Activated gamma-delta T cell treated with Interleukin-2 at 50 U/mL for 16 hours (primary cell): ENCODE results near the gene SLC13A5.
"Not testable (repeated sequence)": the region's sequence is repeated elsewhere in the genome, so short reads cannot be mapped to it uniquely, and the experiment has no call there.

Source experiments
- DNase-seq: peaks from one replicate; pipeline ENCODE4 v3.0.0-alpha.2; 2020

Gene SLC13A5

DNA sequence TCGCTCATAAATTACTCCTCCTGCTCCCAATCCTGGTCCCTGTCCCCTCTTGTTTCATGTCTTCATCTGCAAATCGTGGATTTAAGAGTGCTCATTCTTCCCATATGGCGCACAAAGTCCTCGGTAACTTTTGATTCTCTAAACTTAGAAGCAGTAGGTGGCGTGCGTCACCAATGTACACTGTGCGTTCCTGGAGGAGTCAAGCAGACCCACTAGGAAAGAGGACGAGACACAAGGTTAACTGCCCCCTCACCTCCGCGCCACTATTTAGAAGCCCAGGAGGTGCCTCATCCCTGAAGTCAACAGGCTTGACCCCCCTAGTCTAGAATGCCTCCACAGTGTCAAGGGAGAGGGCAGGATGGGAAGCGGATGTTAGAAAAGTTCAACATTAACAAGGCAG, 2.9 kb downstream of the SLC13A5 start:
- DNase-seq = no peak

DNA sequence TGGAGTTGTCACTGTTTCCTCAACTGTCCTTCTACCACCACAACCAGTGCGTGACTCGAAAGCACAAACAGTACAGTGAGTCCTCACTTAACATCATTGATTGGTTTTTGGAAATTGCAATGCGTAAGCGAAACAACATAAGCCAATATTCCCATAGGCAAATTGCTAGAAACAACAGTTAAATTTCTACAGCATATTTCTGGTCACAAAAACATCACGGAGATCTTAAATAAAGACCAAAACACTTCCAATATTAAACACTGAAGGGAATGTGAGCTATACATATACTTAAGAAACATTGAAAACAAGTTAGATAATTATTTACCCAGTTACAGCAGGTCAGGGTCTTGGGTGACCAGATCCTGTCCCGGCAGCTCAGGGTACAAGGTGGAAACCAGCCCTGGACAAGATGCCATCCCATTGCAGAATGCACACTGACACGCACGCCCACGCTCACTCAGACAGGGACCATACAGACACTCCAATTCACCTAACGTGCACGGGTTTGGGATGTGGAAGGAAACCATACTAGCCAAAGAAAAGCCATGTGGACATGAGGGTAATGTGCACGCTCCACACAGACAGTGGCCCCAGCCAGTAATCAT, 4.7 kb downstream of the SLC13A5 start:
- DNase-seq = no peak

DNA sequence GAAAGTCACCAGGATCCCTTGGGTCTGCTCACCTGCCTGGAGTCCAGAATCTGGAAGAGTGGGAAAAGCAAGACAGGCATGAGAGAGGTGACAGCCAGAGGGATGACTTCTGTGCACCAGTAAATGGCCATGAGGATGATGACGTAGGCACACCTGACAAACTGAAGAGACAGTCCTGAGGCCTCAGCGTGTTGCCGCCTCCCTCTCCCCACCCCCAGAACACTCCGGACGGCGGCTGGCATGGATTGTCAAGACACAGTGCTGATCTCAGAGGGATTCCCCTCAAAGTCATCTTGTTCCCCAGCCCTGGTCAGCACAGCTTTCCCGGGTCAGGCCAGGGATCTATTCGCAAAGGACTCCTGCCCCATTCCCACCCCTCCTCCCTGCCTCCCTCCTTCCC, 6.2 kb downstream of the SLC13A5 start:
- DNase-seq = no peak

DNA sequence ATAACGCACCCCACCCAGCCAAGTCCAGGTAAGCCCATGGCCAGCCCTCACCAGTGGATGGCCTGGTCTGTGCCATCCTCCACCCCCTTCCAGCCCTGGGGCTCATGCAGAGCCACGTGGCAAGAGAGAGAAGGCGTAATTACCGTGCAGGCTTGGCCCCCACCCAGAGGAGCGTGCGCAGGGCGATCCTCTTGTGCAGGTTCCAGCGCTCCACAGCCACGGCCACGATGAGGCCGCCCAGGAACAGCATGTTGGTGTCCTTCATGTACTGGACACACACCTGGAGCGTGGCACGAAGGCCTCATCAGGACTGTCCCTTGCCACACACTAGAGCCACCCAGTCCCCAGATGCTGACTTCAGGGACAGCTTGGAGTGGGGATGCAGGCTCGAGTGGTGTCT, 6.7 kb downstream of the SLC13A5 start:
- DNase-seq = no peak

DNA sequence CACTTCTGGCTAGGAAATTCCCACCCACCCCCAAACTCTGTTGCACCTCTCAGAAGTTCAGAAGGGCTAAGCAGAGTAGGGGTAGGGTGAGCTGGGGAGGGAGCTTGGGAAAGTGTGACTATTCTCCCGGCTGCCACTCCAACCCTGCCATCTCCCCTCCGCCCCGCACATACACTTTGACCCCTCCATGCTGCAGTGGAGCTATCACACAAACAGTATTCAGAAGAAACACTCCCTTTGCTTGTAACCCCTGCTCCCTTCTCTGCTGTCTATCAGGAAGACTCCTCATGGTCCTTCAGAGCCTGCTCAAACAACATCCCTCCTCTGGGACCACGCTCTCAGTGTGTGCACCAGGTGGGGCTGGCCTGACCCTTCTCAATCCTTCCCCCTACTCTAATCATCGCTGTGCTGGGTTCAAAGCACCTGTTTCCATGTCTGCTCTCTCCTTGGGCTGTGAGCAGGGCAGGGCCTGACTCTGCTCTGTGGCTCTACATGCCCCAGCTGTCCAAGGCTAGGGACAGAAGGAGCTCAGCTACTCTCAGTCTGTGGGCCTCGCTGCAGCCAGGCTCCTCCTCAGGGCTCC, 8.6 kb downstream of the SLC13A5 start:
- no peak for DNase-seq

DNA sequence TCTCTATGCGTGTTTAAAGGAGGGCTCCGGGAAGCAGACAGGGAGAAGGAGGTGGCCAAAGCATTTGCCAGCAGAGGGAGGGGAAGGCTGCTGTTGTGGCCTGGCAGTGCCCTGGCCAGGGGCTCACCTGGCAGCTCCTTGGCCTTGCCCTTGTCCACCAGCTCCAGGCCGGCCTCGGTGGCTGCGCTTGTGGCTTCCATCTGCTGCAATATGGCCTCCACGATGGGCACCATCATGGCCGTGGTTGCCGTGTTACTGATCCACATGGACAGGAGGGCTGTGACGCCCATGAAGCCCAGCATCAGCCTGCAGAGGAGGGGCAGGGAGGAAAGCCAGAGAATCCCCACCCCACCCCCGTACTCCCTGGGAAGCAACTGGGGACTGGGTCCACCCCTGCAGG, 9.4 kb downstream of the SLC13A5 start:
- no peak for DNase-seq

DNA sequence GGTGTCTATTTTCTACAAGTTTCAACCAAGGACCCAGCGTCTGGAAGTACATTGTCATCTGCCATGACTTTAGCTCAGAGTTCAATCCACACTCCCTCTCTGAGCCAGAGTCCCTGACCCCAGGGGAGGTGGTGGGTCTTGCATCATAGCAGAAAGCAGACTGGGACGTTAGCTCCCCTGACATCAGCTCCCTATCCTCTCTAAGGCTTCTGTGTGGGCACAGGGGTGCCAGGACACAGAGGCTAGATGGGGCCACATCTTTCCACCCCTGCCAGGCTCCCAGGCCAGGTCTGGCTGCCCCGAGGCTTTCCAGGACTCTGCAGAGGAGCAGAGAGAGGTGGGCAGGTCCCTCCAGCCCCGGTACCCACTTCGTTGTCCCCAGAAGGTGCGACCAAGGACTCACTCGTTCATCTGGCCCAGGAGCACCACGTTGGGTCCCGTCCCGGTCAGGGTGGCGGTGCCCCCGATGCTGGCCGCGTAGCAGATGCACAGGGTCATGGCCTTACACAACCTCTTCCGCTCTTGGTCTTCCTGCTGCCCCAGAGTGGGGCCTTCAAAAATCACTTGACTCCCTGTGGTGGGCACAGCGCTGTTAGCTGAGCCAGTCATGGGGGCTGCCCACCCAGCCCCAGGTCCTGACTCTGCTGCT, 10.5 kb downstream of the SLC13A5 start:
- DNase-seq = no peak

DNA sequence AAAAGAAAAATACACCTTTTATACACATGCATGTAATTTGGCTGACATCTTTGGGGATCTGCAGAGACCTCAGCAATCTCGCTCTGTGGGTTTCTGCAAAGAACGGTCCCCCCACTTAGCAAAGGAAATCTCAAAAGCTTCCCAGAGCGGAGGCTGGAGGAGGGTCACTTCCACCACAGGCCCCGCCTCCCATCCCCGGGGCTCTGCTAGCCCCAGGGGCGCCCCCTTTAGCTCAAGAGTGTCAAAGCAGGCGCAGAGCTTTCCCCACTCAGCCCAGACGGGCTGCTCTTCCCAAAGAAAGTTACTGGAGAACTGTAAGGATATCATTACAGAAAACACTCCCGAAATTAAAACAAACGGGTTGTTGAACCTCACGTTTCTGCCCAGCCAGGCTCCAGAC, 11.4 kb downstream of the SLC13A5 start:
- DNase-seq = no peak

DNA sequence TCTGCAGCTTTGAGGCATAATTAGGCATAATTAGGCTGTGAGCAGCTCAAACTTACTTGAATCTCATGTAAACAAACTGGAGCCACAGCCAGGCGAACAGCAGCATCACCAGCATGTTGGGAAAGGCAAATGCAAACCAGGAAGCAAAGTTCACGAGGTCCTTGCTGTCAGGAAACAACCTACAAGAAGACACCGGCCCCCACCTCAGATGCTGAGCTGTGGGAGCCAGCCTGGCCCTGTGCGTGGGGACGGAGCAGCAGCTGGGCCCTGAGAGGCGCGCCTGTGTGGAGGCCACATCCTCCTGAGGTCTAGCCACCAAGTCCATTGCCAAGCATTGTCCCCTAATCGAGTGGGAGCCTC, 12.2 kb downstream of the SLC13A5 start:
- DNase-seq = no peak

DNA sequence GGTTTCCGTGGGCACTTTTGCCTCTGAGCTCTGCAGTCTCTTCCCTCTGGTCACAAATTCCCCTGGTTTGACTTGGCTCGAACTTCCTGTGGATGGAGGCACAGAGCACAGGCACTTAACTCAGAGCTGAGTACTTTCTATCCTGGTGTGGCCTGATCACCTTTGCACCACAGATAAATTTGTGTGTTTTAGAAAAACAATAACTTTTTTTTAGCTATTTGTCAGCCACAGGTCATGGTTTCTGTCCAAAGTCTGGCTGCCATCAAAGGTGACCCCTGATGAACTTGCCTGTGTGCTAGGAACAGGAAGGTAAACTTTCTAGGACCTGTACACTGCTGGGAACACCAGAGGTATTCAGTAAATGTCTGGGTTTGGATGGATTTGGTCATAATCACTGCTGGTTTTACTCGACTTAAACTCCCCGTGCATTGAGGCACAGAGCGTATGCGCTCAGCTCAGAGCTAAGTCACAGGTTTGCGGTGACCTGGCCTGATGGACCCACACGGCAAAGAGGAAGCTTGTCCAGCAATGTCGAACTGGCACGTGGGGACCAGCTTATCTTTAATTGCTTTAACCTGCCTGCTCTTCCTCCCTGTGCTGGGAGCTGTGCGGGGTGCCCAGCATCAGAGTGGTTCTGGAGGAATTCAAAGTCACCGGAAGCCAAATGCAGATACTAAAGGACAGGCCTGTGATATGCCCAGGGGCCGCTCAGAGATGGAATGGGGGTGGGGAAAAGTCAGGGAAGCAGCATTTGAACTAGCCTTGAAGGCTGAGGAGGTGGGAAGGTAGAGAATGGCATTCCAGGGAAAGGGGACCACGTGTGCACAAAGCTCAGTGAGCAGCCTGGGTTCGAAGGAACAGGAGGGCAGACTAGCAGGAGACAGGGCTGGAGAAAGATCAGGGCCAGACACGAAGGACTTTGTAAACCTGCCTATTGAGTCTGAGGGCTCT, 12.9 kb downstream of the SLC13A5 start:
- DNase-seq = no peak

DNA sequence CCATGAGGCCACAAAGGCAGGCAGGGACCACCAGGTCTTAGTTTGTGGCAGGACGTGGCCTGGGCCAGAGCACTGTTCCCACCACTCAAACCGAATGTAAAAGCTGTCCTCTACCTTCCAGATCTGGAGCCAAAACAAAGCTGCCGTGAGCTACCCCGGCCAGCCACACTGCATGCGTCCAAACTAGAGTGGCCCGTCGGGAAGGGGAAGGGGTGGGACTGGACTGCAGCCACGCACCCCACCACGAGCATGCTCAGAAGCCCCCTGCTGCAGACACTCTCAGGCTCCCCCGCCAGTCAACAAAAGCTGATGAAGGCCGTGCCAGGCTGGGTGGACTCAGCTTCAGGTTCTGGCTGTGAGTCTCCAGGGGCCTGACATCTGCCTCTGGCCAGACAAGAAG, 15.2 kb downstream of the SLC13A5 start:
- no peak for DNase-seq

DNA sequence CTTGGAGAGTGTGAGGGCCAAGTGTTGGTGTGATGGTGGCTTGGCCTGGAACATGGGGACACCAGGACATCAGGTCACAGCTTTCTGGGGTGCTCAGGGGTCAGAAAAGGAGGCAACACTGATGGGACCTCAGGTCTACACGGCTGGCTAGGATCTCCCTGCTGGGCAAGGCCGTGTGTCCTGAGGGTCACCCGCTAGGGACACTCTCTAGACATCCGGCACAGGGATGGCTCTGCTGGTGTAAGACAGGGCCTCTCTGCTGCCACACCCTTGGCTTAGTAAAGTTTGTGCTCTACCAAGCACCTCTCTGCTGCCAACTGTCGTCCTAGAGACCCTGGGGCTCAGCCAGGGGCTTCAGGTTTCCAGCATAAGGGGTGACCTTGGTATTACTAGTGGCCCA, 16.3 kb downstream of the SLC13A5 start:
- no peak for DNase-seq

DNA sequence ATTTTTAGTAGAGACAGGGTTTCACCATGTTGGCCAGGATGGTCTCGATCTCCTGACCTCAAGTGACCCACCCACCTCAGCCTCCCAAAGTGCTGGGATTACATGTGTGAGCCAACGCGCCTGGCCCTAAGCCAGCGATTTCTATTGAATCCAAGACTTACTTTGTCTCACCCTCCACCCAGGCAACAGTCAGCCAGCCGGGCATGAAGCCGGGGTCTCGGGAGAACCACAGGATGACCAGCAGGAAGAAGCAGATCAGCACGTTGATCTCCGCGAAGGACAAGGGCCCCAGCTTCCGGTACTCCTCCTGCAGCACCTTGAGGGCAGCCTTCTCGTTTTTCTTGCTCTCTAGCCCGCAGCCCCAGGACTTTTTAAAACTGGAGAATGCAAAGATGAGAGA, 17.6 kb downstream of the SLC13A5 start:
- no peak for DNase-seq

DNA sequence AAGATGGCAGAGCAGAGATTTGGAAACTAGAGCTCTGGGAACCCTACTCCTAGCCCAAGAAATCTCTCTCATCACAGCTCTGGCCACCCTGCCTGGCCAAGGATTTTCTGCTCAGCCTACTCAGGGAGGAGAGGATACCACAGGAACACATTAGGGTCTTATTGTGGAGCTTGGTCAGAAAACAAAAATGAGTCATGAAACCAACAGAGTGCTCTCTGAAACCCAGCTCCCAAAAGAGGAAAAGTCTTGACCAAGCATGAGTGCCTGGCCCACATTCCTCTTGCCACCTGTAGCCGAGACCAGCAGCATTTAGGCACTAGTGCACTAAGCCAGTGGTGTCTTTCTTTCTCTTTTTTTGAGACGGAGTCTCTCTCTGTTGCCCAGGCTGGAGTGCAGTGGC, 18.1 kb downstream of the SLC13A5 start:
- DNase-seq = no peak

DNA sequence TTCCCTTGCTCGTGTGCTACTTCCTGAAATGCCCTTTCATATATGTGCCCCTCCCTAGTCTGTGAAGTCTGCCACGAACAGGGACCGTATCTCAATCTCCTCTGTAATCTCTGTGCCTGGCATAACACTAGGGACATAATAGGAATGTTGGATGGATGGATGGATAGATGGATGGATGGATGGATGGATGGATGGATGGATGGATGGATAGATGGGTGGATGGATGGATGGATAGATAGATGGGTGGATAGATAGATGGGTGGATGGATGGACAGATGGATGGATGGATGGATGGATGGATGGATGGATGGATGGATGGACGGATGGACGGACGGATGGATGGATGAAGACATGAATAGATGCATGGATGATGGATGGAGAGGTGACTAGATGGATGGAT, 21.2 kb downstream of the SLC13A5 start:
- DNase-seq = not testable (repeated sequence)

DNA sequence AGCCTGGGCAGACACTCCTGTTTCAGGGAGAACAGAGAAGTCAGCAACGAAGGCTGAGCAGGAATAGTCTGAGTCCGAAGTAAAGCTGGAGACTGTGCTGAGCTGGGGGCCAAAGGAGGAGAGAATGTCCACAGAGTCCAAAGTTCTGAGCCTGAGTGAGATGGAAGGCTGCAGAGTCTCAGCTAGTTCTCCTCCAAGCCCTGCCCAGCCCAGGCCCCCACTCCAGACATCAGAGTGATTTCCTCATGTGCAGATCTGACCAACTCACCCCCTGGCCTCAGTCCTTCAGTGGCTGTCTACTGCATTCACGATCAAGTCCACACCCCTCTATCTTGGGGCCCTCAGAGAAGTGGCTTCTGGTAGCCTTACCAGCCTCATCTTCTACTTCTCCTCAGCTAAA, 21.6 kb downstream of the SLC13A5 start:
- DNase-seq = no peak

DNA sequence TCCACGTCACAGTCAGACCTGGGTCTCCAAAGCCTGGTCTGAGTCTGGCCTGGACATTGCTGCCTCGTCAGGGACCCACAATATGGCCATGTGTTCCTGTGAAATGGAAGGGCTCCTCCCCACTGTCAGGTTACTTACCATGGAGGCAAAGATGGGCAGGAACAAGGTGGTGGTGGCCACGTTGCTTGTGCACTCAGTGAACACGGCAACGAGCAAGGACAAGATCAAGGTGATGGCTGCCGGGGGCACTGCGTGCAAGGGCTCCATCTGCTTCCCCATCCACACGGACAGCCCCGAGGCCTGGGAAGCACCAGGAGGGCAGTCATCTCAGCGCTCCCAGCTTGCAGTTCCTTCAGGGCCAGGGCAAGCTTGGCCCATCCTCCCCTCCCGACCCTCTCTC, 22.5 kb downstream of the SLC13A5 start:
- DNase-seq = no peak

DNA sequence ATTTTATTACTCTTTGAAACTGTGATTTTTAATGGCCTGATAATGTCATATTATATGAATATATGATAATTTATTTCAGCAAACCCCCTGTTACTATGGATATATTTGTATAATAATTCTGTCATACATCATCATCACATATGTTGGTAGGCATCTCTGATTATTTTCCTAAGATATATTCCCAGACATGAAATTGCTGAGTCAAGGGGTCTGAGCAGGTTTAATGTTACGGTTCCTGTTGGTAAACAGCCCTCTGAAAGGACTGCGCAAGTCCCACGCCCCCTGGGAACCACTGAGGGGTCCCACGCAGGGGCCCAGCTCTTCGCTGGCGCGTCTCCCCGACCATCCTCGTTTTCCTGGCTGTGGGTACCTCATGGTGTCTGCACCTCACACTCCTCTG, 24.2 kb downstream of the SLC13A5 start:
- no peak for DNase-seq

DNA sequence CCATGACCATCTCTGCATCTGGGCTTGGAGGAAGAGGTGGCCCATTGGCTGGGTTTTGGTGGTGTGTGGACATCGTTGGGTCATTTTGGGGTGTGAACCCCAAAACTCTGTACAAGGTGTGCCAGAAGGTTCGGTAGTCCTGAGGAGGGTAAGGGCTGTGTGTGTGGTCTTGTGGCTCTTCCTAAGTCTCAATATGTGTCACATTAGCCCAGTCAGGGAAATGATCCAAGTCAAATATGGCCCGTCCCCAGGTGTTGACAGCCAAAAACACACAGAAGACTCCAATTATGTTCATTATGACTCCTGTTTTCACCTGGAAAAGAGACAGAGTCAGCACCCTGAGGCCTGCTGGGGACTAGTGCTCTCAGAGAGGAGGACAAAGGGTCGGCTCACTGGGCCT, 27.1 kb downstream of the SLC13A5 start:
- no peak for DNase-seq

DNA sequence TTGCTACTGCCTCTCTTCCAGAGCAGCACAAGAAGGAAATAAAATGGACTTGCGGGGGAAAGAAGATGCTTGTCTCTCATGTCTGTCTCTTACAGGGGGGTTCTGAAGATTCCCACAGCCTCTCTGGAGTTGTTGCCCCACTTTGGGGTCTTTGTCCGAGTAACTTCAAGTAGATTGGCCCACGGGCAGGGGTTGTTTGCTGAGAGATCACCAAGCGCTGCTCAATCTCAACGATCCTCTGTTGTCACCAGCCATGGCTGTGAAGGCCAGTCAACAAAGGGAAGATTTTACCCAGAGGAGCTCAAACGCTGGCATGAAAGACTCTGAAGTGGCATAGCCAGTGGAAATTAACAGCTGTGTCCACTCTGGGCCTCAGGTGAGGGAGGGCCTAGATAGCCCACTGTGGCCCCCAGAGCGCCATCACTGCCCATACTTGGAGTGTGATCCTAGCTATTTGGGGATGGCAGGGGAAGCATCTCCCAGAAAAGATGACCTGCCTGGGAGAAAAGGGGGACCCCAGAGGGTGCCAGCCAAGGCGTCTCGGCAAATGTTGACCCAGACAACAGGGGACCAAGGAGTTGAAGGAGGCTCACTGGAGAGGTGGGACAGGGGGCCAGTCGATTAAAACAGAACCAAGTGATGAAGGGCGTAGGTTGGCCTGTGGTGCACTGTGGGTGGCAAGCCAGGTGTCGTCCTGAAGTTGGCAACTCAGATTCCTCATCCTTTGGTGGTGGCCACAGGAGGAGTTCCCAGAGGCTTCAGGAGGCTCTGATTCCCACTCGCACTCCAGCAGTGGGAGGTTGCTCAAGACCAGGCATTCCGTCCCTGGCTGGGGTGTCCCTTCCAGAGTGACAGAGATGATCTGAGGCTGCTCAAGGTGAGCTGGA, 28.0 kb downstream of the SLC13A5 start:
- no peak for DNase-seq

DNA sequence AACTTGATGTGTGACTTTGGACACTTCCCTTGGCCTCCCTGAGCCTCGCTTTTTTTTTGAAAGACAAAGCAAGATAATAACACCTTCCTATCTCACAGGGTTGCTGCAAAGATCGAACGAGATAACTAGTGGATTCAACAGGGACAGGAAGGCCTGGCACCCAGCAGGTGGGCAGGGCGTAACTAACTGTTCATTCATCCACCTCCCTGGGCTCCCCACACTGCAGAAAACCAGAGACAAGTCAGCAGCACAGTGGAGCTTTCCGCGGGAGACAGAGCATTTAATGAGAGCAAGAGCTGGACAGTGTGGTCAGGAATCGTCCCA, 28.7 kb downstream of the SLC13A5 start:
- DNase-seq = no peak

DNA sequence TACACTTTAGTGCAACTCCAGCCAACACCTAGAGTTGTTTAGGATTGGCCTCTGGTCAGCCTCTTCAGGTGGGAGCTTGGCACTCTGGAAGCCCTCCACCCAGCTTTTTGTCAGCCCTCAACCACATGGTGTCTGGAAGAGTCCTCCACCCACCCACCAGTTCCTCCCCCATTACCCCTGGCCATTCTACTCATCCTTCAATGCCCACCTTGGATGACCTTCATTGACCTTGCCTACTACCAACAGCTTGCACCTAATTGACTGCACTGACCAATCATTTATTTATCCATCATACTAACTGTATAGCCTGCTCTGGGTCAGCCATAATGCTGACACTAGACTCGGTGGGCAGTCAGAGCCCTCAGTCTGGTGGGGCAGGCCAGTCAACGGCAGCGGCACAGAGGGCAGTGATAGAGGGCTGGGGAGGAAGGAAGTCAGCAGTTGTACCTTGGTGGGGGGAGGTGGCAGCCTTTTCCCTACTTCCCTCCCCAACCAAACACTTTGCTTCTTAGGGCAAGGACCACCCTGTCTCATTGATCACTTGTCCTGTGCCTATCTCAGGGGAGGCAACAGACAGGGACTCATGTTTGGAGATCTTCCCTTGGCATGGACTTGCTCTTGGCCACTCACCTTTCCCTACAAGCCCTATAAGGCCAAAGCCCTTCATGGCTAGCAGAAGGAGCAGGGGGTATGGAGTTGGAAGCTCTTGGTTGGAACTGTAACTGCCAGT, 29.3 kb downstream of the SLC13A5 start:
- no peak for DNase-seq
